ENCODE results near the gene ARFGAP1.

ARFGAP1 gene

DNA sequence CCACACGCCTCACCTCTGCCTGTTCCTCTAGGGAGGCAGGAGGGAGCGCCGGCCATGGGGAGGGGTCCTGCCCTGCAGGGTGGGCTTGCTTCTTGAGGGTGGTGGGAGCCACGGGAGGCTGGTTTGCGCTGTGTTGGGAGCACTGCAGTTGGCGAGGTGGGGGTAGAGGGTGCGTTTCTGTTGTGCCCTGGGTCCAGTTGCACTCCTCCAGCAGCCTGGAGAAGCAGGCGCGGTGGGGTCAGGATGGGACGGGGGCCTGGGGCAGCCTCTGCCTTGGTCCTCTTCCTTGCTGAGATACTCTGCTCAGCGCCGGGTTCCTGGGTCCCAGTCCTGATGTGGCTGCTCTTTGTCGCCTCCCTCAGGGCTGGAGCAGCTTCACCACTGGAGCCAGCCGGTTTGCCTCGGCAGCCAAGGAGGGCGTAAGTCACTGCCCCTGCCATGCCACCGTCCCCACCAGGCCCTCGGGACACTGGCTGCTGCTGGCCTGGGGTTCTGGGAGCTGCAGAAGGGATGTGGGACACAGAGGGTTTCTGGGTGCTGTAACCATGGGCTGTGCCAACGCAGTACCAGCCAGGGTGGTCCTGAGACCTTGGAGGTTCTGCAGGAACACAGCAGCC, 8.4 kb downstream of the ARFGAP1 start:
- Histone ChIP-seq H3K9me3 (ENCODE audit: insufficient read depth, low read length) (no peaks in the 10 kb centered on the region), H3K9ac (ENCODE audit: insufficient read length, low read depth) (no peak overlapping the region), H3K36me3 (ENCODE audit: insufficient read depth, insufficient read length, low read length) (peaks cover 99% of the 10 kb centered on the region), H3K4me3 (ENCODE audit: insufficient read length, low read depth) (no peak overlapping the region), H3K4me1 (ENCODE audit: insufficient read depth, insufficient read length) (peaks cover 6% of the 10 kb centered on the region), H3K27me3 (ENCODE audit: insufficient read depth, insufficient read length) (no peaks in the 10 kb centered on the region)
- TF ChIP-seq ZNF274 (IDR thresholded peaks at IDR 0.05; ENCODE audit: low read depth, low read length), result no peak
- TF ChIP-seq YY1 (IDR thresholded peaks at IDR 0.05; ENCODE audit: insufficient read depth, insufficient read length), result no peak
- no peak for TF ChIP-seq SUZ12 (IDR thresholded peaks at IDR 0.05; ENCODE audit: extremely low read depth, insufficient read depth, insufficient read length)
- DNase-seq (ENCODE audit: low read depth, low spot score), result no peak

- Histone ChIP-seq H3K9ac (ENCODE audit: insufficient read length, low read depth) (no peak overlapping the region), H3K4me1 (ENCODE audit: insufficient read depth, insufficient read length) (peaks cover 6% of the 10 kb centered on the region), H3K27me3 (ENCODE audit: insufficient read depth, insufficient read length) (no peaks in the 10 kb centered on the region), H3K4me3 (ENCODE audit: insufficient read length, low read depth) (no peak overlapping the region), H3K36me3 (ENCODE audit: insufficient read depth, insufficient read length, low read length) (peaks cover 99% of the 10 kb centered on the region), H3K9me3 (ENCODE audit: insufficient read depth, low read length) (no peaks in the 10 kb centered on the region)
- no peak for DNase-seq (ENCODE audit: low read depth, low spot score)
- no peak for TF ChIP-seq YY1 (IDR thresholded peaks at IDR 0.05; ENCODE audit: insufficient read depth, insufficient read length)
- no peak for TF ChIP-seq ZNF274 (IDR thresholded peaks at IDR 0.05; ENCODE audit: low read depth, low read length)
Observed at GRCh38 chr20:63281742-63282665, 9.4 kb downstream of the ARFGAP1 start.

GRCh38 chr20:63282946-63283345, 10.3 kb downstream of the ARFGAP1 start:
- no peak overlapping the region for H3K4me3 ChIP-seq (ENCODE audit: insufficient read length, low read depth)
- peaks cover 98% of the 10 kb centered on the region for H3K36me3 ChIP-seq (ENCODE audit: insufficient read depth, insufficient read length, low read length)
- H3K9ac ChIP-seq (ENCODE audit: insufficient read length, low read depth), result peak overlapping the region; percentile 3

DNA sequence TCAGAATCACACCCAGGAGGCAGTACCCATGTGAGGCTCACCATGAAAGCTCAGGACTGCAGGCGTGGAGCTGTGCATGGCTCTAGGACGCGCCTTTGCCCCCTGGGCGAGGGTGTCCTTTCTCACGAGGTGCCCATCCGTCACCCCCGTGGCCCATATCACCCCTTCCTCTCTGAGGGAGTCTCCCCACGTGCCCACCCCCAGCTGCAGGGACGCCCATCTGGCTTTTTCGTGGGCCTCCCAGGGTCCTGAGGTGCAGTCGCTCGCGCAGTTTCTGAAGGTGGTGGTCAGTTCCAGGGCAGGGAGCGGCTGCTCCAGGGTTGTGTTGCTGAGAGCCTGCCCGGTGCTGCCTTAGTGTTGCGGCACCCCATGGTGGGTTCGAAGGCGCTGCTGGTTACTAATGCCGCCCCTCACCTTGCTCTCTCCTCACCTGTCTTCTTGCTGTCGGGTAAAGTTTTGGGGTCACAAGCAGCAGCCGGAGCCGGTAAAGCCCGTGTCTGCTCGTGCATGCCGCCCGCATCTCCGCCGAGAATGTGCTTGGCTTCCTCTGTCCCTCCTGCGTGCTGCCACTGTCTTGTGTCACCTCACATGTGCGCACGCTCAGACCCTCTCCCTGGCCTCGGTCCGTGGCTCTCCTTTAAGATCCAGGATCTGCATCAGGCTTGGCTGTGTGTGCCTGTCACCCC, 10.9 kb downstream of the ARFGAP1 start:
- TF ChIP-seq SUZ12 (IDR thresholded peaks at IDR 0.05; ENCODE audit: extremely low read depth, insufficient read depth, insufficient read length) (no peak), ZNF274 (IDR thresholded peaks at IDR 0.05; ENCODE audit: low read depth, low read length) (no peak), YY1 (IDR thresholded peaks at IDR 0.05; ENCODE audit: insufficient read depth, insufficient read length) (no peak)
- Histone ChIP-seq H3K4me1 (ENCODE audit: insufficient read depth, insufficient read length) (peaks cover 6% of the 10 kb centered on the region), H3K36me3 (ENCODE audit: insufficient read depth, insufficient read length, low read length) (peaks cover 98% of the 10 kb centered on the region)

More at GRCh38 chr20:63282946-63283345, 10.3 kb downstream of the ARFGAP1 start:
- TF ChIP-seq YY1 (IDR thresholded peaks at IDR 0.05; ENCODE audit: insufficient read depth, insufficient read length) (no peak), SUZ12 (IDR thresholded peaks at IDR 0.05; ENCODE audit: extremely low read depth, insufficient read depth, insufficient read length) (no peak), ZNF274 (IDR thresholded peaks at IDR 0.05; ENCODE audit: low read depth, low read length) (no peak)
- Histone ChIP-seq H3K27me3 (ENCODE audit: insufficient read depth, insufficient read length) (no peaks in the 10 kb centered on the region), H3K4me1 (ENCODE audit: insufficient read depth, insufficient read length) (peaks cover 6% of the 10 kb centered on the region), H3K9me3 (ENCODE audit: insufficient read depth, low read length) (no peaks in the 10 kb centered on the region)
- DNase-seq (ENCODE audit: low read depth, low spot score), result no peak

DNA sequence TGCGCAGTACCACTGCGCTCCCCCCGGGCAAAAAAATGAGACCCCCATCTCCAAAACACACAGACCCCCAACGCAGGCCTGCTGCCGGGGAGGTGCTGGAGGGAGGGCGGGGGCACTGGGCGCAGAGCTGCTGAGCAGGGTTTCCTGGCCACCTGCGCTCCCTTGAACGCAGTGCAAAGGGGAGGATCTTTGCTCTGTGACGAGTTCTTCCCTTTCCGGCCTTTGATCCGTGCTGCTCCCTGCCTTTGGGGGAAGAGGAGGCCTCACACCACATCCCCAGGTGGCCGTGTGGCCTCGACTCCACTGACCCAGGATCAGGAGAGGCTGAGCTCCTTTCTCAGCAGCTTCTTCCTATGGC, 11.4 kb downstream of the ARFGAP1 start:
- Histone ChIP-seq H3K4me1 (ENCODE audit: insufficient read depth, insufficient read length) (peaks cover 6% of the 10 kb centered on the region), H3K9ac (ENCODE audit: insufficient read length, low read depth) (no peak overlapping the region), H3K9me3 (ENCODE audit: insufficient read depth, low read length) (no peaks in the 10 kb centered on the region), H3K4me3 (ENCODE audit: insufficient read length, low read depth) (no peak overlapping the region), H3K27me3 (ENCODE audit: insufficient read depth, insufficient read length) (no peaks in the 10 kb centered on the region), H3K36me3 (ENCODE audit: insufficient read depth, insufficient read length, low read length) (peaks cover 98% of the 10 kb centered on the region)
- TF ChIP-seq YY1 (IDR thresholded peaks at IDR 0.05; ENCODE audit: insufficient read depth, insufficient read length), result no peak
- TF ChIP-seq ZNF274 (IDR thresholded peaks at IDR 0.05; ENCODE audit: low read depth, low read length), result no peak
- TF ChIP-seq SUZ12 (IDR thresholded peaks at IDR 0.05; ENCODE audit: extremely low read depth, insufficient read depth, insufficient read length), result no peak
- DNase-seq (ENCODE audit: low read depth, low spot score), result no peak

More for the DNA sequence above, 10.9 kb downstream of the ARFGAP1 start:
- no peak for DNase-seq (ENCODE audit: low read depth, low spot score)
- no peaks in the 10 kb centered on the region for H3K27me3 ChIP-seq (ENCODE audit: insufficient read depth, insufficient read length)
- peak overlapping the region; percentile 3 for H3K9ac ChIP-seq (ENCODE audit: insufficient read length, low read depth)
- no peaks in the 10 kb centered on the region for H3K9me3 ChIP-seq (ENCODE audit: insufficient read depth, low read length)
- H3K4me3 ChIP-seq (ENCODE audit: insufficient read length, low read depth), result no peak overlapping the region

GRCh38 chr20:63284544-63284949, 11.9 kb downstream of the ARFGAP1 start:
- Histone ChIP-seq H3K4me1 (ENCODE audit: insufficient read depth, insufficient read length) (peaks cover 6% of the 10 kb centered on the region), H3K27me3 (ENCODE audit: insufficient read depth, insufficient read length) (no peaks in the 10 kb centered on the region), H3K9ac (ENCODE audit: insufficient read length, low read depth) (no peak overlapping the region), H3K4me3 (ENCODE audit: insufficient read length, low read depth) (no peak overlapping the region), H3K9me3 (ENCODE audit: insufficient read depth, low read length) (no peaks in the 10 kb centered on the region), H3K36me3 (ENCODE audit: insufficient read depth, insufficient read length, low read length) (peaks cover 98% of the 10 kb centered on the region)
- no peak for DNase-seq (ENCODE audit: low read depth, low spot score)
- TF ChIP-seq ZNF274 (IDR thresholded peaks at IDR 0.05; ENCODE audit: low read depth, low read length) (no peak), SUZ12 (IDR thresholded peaks at IDR 0.05; ENCODE audit: extremely low read depth, insufficient read depth, insufficient read length) (no peak), YY1 (IDR thresholded peaks at IDR 0.05; ENCODE audit: insufficient read depth, insufficient read length) (no peak)

Measured in NT2/D1 (cell line).